Fibroblast of skin of left quadriceps (primary cell): ENCODE results near the gene AP3B2.

Source experiments
- DNase-seq, 2 experiments: peaks; one replicate each; pipeline ENCODE4 v3.0.0-alpha.2; 2013; ENCODE audit warnings: low read depth in 2 of 2

Gene AP3B2

GRCh38 chr15:82698711-82699345 lies 10.8 kb downstream of the AP3B2 start:
- no peak for DNase-seq

DNA sequence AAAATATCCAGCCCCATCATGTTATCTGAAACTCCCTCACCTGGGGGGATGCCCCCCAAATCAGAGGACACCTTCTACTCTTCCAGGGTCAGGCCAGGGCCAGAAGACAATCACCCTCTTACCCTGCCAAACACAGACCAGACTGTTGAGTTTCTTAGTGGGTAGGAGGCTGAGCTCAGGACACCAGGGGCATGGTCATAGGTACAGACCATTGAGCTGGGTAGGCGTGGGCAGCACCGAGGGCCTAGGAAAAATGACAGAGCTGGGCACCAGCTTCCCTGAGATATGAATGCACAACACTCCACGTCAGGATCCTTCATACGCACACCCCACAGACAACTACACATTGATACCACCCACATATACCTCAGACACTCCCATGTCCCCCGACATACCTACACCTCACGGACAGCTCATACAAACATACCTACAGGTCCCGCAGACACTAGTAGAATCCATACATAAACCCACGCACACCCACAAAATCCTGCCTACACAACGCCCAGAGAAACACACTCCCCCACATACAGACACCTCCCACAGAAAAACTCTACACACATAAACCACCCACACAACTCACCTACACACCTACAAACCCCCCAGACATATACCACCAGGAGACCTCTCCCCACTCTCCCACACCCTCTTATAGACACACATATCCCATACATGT lies 11.8 kb downstream of the AP3B2 start:
- no peak for DNase-seq

DNA sequence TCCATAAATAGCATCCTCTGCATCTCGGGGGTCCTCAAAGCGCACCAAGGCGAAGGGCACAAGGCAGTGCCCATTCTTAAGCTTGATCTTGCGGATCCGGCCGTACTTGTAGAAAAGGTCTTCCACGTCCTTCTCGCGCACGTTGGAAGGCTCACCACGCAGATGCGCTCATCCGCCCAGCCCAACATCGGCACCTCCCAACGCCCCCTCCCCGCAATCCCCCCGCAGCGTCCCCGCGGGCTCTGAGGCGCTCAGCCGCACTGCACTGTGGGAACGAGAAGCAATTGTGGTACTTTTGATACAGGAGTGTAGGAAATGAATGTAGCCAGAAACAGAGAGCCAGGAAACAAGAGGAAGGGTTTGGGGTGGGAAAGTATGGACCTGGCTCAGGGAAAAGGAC lies 17.5 kb downstream of the AP3B2 start:
- DNase-seq: no peak

DNA sequence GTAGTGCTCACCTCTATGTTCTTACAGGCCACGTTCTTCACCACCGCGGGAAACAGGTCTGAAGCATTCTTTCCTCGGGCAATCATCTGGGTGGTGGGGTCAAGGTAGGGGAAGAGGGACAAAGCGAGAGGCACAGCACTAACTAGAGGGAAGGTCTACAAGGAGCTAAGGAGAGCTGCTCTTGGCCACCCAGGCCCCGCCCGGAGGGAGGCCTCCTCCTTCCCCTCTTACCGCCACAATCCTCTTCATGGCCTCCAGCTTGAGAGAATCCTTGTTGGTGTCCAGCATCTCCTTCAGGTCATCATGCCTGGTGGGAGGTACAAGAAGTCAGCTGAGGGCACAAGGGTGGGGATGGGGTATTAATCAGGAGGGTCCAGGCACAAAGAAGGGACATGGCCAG lies 20.5 kb downstream of the AP3B2 start:
- no peak for DNase-seq

DNA sequence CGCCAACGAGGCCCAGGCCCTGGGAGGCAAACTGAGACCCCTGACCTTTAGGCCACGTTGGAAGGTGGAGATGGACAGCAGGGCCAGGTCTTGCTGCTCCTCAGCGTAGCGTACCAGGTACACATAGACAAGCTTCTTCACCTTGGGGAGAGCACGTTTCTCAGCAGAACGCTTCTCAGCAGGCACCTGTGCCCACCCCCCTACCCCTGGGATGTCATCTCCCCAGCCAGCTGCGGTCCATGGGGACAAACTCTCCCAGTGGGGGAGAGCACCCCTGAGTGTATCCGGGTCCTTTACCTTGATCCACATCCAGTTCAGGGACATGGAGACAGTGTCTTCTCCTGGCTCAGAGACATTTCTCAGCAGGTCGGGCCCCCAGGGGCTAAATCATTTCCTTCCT lies 21.0 kb downstream of the AP3B2 start:
- no peak for DNase-seq

DNA sequence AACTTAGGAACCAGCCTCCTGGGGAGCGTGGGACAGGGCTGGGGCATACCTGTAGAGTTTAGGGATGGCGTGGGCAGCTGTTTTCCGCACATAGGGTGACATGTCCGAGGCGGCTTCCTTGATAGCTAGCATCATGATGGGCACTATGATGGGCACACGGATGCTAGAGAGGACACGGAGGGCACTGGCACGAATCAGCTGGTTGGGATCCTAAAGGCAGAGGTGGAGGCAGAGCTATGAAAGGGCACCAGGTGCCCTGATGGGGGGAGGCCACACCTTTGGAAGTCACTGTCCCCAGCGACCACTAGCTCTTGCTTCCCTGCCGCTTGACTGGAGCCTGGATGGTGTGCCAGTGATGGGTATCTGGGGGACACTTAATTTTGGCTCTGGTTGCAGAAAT lies 28.3 kb downstream of the AP3B2 start:
- DNase-seq: no peak

DNA sequence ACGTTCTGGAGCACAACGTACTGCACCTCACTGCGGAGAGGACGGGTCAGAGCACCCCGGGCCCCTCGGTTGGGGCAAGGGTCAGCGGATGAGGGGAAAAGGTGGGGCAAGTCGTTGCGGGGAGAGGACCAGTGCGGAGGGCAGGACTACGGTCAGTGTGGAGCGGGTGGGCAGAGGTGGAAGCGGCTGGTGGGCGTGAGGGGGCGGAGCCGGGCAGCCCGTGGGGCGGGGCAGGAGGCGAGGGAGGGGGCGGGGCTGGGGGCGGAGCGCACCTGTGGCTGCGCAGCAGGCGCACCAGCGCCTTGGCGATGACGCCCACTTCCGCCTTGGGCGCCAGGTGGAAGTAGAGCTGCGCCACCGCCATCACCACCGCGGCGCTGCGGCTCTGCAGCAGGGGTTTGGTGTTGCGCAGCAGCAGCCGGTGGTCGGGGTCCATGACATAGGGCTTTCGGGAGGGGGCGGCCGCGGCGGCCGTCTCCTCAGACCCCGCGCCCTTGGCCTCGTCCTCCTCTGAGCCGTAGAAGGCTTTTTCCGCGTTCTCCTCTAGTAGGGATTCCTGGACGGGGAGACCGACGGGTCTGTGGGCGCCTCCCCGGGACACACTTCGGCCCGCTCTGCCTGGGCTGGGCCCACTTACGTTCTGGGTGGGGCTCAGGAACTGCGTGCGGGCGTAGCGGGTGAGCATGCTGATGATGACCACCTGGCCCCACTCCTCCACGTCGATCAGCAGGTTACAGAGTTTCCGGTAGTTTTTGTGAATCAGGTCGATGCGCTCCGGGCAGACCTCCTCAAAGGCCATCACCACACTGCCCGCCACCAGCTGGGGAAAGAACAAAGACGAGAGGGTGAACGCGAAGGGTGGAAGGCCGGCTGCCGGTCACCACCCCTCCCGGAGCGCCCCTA lies 29.2 kb downstream of the AP3B2 start:
- DNase-seq: no peak

GRCh38 chr15:82679626-82680199 lies 30.0 kb downstream of the AP3B2 start:
- no peak for DNase-seq

DNA sequence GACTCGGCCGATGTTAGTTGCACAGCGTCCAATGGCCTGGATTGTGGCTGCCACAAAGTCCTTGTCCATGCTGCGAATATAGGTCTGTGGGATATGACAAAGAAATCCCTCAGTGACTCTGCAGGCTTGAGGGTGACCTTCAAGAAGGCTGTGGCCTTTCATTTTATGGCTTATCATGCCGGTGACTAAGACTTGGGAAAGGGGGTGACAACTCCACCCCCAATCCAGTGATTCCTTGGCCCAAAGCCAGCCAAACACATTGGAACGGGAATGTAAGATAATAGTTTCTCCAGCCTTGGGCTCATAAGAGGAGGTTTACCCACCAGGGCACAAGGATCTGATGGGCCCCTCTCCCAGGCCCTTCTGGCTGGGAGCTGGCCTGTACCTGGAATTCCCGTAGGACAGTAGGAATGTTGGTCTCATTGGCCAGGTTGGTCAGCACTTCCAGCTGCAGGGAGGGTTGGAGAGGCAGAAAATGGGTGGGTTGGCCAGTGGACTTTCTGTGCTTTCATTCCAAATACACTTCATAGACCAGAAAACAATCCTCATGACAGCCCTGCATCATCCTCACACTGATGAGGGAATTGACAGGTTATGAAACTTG lies 31.9 kb downstream of the AP3B2 start:
- DNase-seq: no peak

- DNase-seq: no peak
Measured at GRCh38 chr15:82674873-82675272, 34.8 kb downstream of the AP3B2 start.

DNA sequence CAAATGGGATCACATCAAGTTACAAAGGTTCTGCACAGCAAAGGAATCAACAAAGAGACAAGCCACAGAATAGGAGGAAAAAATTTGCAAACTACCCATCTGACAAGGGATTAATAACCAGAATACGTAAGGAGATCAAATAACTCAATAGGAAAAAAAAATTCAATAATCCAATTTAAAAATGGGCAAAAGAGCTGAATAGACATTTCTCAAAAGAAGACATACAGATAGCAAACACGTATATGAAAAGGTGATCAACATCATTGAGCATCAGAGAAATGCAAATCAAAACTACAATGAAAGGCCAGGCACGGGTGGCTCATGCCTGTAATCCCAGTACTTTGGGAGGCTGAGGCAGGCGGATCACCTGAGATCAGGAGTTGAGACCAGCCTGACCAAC lies 39.0 kb downstream of the AP3B2 start:
- DNase-seq: no peak

DNA sequence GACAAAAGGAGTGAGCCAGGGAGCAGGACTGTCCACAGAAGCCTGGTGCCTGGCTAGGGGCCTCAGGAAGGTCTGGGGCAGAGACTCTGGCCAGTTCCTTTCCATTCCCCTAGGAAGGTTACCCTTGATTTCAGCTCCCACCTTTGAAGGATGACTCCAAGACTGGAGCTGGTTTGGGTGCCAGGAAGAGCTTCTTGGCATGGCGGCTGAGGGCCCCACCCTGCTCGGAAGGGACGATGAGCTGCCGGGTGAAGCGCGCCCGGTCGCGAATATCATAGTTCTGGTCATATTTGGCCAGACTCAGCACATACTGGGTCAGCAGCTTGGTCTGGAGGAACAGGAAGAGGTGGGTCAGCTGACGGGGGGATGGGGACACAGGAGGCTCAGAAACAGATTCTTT lies 43.1 kb downstream of the AP3B2 start:
- no peak for DNase-seq

DNA sequence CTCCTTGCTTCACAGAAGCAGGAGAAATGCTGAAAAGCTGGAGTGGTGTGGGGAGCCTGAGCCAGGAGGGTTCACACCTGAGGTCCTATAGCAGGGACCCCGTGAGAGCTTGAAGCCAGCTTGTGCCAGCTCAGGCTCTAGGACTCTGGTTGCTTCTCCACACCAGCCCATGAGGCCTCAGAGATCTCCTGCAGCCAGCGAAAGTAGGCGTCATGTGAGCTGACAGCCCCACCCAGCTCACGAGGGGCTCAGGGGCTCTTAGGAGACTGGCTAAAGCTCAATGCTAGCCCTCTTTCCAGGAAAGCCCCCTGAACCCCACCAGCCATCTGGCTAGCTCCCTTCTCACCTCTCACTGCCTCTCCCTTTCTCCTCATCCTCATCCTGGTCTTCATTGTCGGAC lies 45.7 kb downstream of the AP3B2 start:
- no peak for DNase-seq

- DNase-seq: peak; percentile 4 to 18
Measured at GRCh38 chr15:82663186-82663600, 46.5 kb downstream of the AP3B2 start.

- no peak for DNase-seq
Measured at GRCh38 chr15:82662641-82663040, 47.0 kb downstream of the AP3B2 start.

DNA sequence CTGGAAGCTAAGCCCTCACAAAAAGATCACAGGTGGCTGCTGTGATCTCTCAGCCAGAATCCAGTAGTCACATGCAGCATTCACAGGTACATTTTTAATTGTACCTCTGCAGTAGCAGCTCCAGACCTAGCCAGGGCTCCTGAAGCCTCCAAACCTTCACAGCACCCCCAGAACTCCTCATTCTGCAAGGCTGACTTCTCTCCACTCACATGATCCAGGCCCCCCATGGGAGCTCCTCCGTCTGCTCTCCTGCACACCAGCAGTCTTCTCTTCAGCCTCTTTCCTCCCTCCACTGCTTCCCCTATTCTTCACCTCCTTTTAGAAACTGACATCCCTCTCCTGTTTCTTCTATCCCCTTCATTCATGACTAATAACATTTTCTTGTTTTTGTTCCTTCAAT lies 49.3 kb downstream of the AP3B2 start:
- no peak for DNase-seq

DNA sequence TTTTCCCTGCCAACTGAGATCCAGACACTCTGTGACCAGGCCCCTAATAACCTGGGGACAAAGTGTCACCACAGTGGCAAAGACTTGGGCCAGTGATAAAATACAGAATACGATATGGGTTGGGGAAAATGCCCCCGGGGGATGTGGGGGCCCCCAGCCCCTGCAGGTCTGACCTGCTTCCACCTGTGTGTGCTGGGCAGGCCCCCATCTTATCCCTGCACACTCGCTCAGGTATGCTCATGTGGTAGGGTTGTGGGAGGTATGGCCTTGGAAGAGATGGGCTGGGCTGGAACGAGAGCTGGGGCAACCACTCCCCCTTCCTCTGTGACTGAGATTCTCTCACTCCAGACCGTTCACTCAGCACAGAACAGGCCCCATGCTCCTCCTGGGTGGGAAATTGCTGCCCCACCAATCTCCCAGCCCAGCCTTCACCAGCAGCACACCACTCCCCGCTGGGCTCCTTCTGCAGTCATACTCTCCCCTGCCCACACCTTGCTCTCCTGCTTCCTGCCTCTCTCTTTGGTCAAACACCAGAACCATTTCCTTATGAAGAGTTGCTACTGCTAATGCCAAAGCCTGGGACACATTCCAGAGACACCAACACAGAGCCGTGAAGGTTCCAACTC lies 52.9 kb downstream of the AP3B2 start:
- no peak for DNase-seq

DNA sequence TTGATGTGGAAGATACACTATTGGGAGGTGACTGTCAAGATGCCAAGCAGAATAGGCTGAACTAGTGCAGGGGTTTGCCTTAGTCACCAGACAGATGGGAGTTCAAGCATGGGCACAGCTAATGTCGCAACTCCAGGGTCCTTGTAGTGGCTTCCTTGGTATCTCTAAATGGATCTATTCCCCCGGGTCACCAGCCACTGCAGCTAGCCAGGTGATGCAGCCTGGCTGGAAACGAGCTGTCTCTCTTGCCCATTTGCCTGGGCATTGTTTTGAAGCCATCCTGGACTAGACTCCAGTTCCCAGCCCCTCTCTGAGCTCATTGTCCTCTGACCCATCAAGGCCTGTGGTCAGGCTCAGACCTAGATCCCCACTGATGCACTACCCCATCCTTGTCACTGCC lies 54.1 kb downstream of the AP3B2 start:
- no peak for DNase-seq

GRCh38 chr15:82653483-82654168 lies 56.0 kb downstream of the AP3B2 start:
- DNase-seq: no peak

GRCh38 chr15:82651708-82652107 lies 58.0 kb downstream of the AP3B2 start:
- no peak for DNase-seq
